HG03432 (cell line): ENCODE results near the gene SMG9.

ENCODE experiments used
- ATAC-seq: cut with Tn5 transposase; IDR thresholded peaks from one replicate; pipeline ENCODE4 v1.9.1; 2021; ENCODE audit warnings: mild to moderate bottlenecking, moderate library complexity; ENCODE audit not compliant: unreplicated experiment

SMG9 gene, protein sequence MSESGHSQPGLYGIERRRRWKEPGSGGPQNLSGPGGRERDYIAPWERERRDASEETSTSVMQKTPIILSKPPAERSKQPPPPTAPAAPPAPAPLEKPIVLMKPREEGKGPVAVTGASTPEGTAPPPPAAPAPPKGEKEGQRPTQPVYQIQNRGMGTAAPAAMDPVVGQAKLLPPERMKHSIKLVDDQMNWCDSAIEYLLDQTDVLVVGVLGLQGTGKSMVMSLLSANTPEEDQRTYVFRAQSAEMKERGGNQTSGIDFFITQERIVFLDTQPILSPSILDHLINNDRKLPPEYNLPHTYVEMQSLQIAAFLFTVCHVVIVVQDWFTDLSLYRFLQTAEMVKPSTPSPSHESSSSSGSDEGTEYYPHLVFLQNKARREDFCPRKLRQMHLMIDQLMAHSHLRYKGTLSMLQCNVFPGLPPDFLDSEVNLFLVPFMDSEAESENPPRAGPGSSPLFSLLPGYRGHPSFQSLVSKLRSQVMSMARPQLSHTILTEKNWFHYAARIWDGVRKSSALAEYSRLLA

DNA sequence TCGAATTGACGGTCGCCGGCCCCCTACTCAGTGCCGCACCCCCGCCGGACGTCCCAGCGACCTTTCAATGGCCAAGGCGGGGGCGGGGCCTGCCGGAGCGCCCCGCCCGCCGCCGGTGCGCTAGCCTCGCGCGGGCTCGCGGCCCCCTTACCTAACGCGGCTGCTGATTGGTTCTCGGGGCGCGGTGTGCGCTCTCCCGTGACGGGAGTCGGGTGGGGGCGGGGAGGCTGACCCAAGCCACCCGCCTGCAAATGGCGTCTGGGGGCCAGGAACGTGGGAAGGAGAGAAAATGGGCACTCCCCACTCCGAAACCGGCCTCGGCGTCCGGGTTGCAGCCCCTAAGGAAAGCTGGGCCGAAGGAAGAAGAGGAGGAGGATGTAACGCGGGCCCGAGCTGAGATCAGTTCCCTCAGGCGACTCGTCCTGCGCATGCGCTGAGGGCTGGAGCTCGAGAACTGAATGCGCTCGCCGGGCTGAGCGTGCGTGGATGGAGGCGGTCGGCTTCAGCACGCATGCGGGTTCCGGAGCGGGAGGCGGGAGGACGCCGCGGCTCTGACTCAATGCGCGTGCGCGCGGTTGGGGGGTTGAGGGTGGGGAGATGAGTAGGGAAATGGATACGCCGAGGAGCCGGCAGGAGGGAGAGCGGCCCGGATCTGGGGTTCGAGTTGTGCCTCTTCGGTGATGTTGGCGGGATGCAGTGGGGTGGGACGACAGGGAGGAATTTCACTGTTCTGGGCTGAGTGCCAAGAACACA, at the start of gene SMG9:
Gene SMG9 (minus strand): TSS at position 460 of the 753 bp plus-strand sequence. CDS start 4,221 bp downstream, outside the sequence.
- ATAC-seq, result peak; percentile 62

DNA sequence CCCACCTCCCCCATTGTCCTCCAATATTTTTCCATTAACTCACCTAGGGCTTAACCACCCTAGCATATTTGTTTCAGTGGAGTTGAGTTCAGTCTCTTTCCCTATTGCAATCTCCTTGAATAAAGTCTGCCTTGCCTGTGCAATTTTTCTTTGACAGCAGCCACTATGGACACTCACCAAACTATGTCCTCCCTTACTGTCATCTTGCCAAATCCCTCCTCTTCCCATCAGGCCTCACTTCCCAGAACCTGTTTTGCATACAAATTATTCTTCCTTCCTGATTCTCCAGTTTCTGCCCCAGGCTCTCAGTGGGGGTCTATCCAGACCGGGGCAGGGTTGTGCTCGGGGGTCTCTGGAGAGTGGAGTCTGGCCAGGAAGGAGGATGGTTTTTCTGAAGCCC, 49.7 kb upstream of the SMG9 start:
- ATAC-seq, result no peak

DNA sequence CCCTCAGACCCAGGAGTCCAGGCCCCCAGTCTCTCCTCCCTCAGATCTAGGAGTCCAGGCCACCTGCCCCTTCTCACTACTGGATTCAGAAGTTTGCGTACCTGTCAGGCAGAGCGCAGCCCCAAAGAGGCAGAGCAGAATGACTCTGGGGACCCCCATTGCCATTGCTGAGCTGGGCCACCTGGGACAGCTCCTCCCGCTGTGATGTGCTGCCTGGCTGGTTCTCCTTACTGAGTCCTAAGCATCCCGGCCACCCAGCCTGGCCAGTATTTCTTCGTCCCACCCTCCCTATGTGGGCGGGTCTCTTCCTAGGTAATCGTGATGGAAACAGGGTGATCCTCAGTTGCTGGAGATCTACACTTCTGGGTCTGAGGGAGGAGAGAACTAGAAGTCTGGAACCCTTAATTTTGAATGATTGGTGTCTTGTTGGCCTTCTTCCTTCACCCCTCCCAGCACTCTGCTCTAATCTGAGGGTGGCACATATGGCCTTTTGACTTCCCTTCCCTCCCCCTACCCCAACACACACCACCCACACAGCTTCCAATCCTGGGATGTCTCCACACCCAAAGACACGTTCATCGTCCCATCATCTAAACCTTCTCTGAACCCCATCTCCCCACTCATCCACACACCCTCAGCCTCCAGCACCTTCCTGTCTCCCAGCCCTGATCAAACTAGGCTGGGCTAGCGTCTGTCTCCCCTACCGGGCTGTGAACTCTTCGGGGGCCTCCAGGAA, 47.6 kb upstream of the SMG9 start, which contains the start of gene LYPD5:
Gene LYPD5 (minus strand): TSS at position 232 of the 736 bp plus-strand sequence. CDS start 67 bp downstream, at position 165.
- ATAC-seq, result no peak

DNA sequence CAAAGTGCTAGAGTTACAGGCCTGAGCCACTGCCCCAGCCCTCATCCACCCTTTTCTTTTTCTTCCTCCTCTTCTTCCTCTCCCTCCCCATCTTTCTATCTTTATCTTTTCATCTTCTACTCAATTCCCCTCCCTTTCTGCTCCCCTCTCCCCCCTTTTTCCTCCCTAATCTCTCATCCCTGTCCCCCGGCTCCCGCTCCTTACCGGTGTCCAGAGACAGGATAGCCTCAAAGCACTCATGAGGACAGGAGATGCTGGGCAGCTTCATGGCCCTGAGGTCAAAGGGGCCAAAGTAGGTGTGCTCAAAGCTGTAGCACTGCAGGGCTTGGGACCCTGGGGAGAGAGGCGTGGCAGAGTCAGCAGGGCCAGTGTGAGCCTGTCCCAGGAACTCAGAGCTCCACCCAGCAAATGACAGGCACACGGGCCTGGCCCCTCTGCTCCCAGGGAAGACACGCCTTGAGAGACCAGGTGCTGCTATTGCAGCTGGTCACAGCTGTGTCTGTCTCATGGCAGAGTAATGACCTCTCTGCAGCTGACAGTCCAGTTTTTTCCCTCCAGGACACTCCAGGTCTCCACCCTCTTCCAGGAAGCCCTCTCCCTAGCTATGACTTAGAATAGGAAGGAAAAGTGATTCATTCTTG, 44.9 kb upstream of the SMG9 start:
- no peak for ATAC-seq

DNA sequence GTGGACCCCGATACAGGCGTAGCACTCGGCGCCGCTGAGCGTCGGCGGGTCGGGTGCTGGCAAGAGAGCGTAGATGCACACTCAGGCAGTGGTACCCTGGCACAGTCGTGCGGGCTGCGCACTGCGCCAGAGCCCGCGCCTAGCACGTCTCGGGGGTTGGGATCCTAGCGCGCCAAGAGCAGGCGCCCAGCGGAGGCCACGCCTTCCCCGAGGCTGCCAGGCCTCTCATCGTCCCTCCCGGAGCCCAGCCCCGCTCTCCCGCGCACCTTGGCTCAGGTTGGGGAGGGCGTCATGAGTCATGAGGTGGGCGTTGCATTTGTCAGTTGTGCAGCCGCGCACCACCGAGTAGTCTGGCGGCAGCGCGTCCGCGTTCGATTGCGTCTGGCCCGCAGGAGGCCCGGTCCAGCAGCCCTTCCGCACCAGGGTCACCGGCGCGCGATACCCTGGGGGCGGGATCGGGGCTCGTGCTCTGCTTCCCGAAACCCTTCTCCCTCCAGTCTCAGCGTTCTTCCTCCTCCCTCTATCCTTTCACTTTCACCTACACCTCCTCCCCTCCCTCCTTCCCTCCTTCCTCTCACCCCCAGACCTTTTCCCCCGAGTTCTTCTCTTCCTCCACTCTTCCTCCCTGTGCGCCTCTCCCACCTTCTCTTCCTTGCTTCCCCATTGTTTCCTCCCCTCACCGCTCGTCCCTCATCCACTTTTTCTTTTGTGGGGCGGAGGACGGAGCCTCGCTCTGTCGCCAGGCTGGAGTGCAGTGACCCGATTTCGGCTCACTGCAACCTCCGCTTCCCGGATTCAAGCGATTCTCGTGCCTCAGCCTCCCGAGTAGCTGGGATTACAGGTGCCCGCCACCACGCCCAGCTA, 44.0 kb upstream of the SMG9 start:
- no peak for ATAC-seq

DNA sequence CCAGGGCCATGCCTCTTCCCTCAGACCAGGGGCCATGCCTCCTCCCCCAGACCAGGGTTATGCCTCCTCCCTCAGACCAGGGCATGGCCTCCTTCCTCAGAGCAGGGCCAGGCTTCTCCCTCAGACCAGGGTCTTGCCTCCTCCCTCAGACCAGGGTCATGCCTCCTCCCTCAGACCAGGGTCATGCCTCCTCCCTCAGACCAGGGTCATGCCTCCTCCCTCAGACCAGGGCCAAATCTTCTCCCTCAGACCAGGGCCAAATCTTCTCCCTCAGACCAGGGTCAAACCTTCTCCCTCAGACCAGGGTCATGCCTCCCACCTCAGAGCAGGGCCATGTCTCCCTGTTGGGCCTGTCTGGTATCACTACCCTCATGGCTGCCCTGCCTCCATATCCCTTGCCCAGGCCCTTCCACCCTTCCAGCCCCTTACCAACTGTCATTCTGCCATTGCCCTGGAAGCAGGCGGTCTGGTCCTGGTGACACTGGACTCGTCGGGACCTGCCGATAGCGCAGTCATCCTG, 43.3 kb upstream of the SMG9 start:
- ATAC-seq, result no peak

DNA sequence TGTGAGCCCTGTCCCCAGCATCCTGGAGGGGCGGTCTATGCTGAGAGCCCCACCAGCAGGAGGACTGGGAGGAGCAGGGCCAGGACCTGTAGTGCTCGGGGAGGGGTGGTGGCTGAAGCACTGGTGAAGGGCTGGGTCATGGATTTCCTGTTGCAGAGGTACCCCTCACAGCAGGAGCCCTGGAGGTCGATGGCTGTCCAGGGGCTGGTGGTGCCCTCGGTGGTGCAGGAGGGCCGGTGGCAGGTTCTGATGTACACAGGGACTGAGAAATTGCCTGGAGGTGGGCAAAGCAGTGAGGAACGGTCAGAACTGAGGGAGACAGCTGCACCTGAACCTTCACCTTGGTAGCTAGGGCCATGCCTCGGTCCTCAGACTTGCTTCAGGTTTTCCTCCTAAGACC, 42.8 kb upstream of the SMG9 start:
- no peak for ATAC-seq

DNA sequence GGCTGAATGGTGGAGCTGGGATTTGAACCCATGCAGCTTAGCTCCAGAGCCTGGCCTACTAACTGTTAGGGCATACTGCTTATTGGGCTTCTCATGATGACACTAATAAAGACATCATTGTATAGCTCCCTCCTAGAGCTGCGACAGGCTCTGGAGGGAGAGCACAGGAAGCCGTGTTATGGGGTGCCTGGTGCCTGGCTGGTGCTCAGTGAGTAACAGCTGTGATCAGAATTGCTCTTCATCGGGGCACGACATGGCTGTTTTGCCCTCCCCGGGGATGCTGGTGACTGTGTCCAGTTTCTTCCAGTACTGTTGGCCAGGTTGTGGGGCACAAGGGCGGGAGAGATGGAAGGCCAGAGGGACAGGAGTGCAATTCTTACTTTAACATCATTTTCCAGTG, 42.4 kb upstream of the SMG9 start:
- no peak for ATAC-seq

DNA sequence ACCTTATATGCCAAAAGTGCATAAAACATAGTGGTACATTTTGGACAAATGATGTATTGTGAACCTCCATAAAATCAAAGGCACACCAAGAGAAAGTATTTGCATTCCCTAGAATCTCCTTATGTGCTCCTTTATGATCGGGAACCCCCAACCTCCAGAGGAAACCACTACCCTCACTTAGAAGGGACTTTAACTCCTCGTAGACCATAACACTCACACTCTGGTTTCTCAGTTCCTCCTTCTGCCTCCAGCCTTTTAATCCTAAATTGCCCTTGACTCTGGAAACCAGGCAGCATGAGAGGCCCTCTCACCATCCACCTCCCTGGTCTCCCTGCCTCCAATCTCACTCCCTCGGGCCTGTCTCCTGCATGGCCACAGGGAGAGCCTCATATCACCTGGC, 35.8 kb upstream of the SMG9 start:
- ATAC-seq, result no peak

DNA sequence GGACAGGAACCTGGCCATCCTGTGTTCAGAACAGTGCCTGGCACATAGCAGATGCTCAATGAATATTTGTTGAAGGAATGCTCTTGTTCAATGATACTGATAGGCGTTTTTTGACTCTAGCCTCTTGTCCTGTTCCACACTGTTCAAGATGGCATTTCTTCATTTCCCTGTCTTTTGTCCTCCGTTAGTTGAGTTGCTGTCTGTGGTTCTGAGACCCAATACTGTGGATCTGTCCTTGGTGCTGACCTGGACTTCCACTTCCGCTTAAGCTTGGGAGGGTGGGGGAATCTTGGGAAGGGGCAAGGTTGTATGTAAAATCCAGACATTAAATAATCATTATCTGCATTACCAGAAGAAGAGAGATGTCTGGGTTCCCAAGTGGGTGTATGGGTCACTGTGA, 34.3 kb upstream of the SMG9 start:
- no peak for ATAC-seq

DNA sequence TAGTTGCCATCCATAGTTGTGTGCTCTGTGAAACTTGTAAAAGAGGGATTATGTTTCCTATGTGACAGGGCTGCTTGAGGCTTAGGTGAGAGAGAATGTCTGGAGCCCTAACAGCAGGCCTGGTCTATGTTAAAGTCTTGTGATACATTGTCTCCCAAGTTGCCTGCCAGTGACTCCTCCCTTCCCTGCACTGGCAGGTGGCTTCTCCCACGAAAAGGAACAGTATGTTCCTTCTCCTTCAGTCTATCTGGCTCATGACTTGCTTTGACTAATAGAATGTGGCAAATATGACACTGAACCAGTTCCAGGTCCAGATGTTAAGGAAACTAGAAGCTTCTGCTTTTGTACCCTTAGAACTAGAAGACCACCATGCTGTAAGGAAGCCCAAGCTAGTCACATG, 31.9 kb upstream of the SMG9 start:
- no peak for ATAC-seq

DNA sequence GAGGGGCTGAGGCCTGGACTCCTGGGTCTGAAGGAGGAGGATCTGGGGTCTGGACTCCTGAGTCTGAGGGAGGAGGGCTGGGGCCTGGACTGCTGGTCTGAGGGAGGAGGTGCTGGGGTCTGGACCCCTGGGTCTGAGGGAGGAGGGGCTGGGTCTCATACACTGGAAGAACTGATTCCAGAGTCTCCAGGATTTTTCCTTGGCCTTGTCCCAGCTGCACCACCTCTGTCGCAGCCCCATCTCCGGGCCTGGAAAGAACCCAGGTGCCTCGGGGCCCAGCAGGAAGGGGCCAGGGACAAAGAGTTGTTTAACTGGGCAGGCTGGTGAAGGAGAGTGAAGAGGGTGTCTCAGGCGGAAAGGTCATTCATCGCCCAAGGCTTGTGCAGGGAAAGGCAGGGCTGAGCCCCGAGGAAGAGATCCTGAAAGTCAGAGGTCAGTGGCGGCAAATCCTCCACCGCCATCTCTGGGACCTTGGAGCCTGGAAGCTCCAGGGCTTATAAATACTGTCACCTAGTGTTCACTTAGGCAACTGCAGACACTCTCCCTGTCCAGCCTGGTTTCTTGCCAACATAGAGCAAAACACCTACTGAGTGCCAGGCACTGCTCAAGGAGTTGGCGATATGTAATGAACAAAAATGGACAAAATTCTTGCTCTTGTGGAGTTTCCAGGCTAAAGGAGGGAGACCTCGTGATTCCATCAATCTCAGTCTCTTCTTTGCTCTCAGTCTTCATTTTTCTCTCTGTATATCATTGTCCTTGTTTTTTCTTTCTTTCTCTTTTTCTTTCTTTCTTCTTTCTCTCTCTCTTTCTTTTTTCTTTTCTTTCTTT, 30.4 kb upstream of the SMG9 start:
- ATAC-seq, result peak; percentile 38

DNA sequence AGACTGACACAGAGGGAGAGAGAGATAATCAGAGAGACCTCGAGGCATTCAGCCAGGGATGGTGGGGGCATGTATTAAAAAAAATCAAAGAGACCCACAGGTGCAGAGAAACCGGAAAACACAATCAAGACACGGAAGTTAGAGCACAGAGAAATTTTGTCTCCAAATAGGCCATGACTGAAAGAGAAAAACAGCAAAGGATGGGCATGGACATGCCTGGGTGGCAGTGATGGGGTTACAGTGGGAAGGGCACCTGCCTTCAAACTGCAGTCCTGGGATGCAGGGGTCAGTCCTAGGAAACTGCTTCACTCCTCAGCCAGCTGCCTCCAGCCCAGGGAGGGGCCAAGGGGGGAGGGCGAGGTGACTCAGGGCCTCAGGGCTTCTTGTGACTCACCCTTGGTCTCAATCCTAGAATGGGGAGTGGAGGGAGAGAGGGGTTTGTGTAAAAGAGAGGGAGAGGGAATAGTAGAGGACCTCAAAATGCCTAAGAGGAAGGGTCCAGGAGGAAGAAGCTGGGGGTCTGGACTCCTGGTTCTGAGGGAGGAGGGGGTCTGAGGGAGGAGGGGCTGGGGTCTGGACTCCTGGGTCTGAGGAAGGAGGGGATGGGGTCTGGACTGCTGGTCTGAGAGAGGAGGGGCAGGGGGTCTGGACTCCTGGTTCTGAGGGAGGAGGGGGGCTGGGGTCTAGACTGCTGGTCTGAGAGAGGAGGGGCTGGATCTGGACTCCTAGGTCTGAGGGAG, 29.6 kb upstream of the SMG9 start:
- ATAC-seq, result no peak

DNA sequence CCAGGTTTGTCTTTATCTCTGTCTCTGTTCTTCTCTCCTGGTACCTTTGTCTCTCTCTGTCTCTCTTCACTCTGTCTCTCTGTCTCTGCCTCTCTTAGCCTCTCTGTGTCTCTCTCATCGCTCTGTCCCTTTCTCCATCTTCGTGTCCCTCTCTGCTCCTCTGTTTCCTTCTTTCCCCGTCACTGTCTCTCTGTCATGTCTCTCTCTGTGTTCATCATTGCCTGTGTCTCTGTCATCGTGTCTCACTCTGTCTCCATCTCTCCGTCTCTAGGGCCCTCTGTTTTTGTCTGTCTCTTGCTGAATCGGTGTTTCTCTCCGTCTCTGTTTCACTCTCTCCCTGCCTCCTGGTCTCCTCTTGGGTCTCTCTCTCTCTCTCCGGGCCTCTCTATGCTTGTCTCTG, 28.9 kb upstream of the SMG9 start:
- ATAC-seq, result no peak

DNA sequence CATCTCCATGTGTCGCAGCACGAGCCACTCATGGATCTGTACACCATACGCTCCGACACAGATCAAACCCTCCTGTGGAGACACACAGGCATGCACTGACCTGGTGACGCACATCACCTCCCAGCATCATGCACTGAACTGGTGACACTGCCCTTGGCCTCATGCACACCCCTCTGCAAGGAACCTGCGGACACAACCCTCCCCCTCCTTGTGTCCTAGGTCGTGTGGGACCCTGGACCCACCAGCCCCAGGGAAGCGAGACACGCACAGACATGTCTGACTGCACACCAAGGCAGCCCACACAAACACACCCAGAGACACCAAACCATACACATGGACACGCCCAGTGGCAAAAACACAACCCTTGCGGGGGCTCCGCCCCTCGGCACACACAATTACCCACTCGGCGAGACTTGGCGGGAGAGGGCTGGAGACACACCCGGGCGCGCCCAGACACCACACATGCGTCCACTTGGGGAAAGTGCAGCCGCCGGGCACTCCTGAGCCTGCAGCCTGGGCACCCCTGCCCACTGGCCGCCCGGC, 28.0 kb upstream of the SMG9 start:
- ATAC-seq, result no peak

DNA sequence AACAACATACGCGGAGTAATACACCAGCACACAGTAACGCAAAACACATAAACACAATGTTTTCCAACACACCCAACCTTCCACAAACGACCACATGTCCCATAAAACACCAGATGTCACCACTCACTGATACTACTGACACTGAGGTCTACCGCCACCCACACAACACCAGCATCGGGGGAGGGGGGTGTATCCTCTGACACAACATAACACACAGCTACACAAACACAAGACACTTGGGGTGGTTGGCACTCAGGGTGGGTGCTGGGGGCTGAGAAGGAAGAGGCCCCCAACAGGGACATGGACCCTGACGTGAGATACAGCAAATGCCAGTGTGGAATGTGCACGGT, 27.5 kb upstream of the SMG9 start:
- no peak for ATAC-seq

DNA sequence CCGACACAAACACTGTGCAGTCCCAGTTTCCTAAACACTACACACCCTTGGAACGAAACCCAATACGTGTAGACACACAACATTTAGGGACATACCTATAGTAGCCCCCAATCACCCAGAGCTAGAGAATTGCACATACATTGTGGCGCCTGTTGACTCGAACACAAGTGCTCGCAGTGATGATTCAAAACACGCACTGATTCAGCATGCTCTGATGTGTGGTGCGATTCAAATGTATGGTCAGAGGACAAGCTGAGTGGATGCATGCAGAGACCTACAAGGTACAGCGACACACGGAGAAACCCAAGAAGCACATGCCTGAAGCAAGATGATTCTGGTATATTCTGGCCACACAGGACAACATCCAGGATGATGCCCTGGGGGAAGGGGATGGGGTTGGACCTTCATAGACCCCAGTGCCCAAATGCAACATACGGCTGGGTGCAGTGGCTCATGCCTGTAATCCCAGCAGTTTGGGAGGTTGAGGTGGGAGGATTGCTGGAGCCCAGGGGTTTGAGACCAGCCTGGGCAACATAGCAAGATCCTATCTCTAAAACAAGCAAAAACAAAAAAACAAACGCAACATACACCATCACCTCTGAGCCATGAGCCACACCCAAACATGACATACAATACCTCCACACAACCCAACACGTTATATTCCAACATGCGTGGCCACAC, 27.0 kb upstream of the SMG9 start:
- no peak for ATAC-seq
